Activated CD4-positive, alpha-beta T cell treated with anti-CD3 and anti-CD28 coated beads for 4 hours (primary cell): ENCODE measurements around the gene UBE2L3.

ENCODE experiments used
- DNase-seq, 2 donors: peaks; one replicate each; pipeline ENCODE4 v3.0.0-alpha.2; 2020

The UBE2L3 gene

GRCh38 chr22:21650823-21651520, 83.5 kb downstream of the UBE2L3 start:
- no peak for DNase-seq

GRCh38 chr22:21651521-21652009, 84.1 kb downstream of the UBE2L3 start:
- DNase-seq = no peak

GRCh38 chr22:21652010-21652546, 84.6 kb downstream of the UBE2L3 start:
- peak; percentile 73 to 75 for DNase-seq

- no peak for DNase-seq
Observed at GRCh38 chr22:21652547-21653545, 85.3 kb downstream of the UBE2L3 start.

- DNase-seq = no peak
Observed at GRCh38 chr22:21657020-21657359, 89.5 kb downstream of the UBE2L3 start.

- peak; percentile 70 to 78 for DNase-seq
Observed at GRCh38 chr22:21657360-21658032, 90.0 kb downstream of the UBE2L3 start.

GRCh38 chr22:21659864-21660525, 92.5 kb downstream of the UBE2L3 start:
- DNase-seq = no peak

GRCh38 chr22:21660904-21661303, 93.4 kb downstream of the UBE2L3 start:
- no peak for DNase-seq

GRCh38 chr22:21661991-21662390, 94.5 kb downstream of the UBE2L3 start:
- DNase-seq = no peak

GRCh38 chr22:21663738-21664137, 96.2 kb downstream of the UBE2L3 start:
- no peak for DNase-seq

GRCh38 chr22:21665047-21665851, 97.7 kb downstream of the UBE2L3 start:
- no peak for DNase-seq

GRCh38 chr22:21666786-21667185, 99.3 kb downstream of the UBE2L3 start:
- no peak for DNase-seq

GRCh38 chr22:21669026-21669425, 101.5 kb downstream of the UBE2L3 start:
- DNase-seq = no peak

- no peak for DNase-seq
Observed at GRCh38 chr22:21672107-21672629, 104.7 kb downstream of the UBE2L3 start.
